CD4-positive, alpha-beta T cell treated with Interleukin-4 for 4 hours (primary cell): Measurements from ENCODE around the gene CADM1.

Experiments
- DNase-seq: peaks from one replicate; pipeline ENCODE4 v3.0.0-alpha.2; 2020

CADM1 gene

DNA sequence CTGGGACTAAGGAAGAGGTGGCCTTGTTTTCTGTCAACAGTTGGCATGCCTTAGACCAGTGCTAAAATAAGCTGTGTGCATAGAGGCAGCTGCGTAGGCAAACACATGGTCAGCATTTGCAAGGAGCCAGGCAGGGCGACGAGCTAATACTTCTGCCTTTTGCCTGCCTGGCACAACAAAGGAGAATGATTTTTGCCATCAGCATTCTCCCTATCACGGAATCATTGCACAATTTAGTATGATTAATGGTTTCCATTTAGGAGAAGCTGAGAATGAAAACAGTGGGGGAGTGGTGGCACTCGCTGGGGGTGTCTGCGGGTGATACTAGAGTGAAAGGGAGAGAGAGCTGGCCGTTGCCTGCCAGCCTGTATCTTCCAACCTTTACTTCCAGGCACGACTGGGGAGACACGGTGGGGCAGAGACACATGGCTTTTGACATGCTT lies 336.0 kb downstream of the CADM1 start:
- DNase-seq: no peak

DNA sequence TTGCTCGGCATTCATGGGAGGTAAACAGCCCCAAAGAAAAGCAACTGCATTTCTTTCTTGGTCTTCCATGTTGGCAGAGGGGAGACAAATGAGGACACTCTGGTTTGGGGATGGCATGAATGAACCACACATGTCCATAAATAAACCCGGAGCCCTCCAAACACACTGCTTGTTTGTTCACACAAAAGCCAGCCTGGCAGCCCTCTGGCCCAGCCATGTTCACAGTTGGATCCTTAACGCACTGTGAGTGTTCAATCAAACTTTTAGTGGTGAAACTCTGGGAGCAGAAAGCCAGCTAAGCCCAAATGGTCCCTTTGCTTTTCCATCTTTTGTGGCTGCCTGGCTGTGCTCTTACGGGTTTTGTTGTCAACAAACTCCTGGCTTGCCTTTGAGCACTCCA lies 336.8 kb downstream of the CADM1 start:
- DNase-seq: no peak

DNA sequence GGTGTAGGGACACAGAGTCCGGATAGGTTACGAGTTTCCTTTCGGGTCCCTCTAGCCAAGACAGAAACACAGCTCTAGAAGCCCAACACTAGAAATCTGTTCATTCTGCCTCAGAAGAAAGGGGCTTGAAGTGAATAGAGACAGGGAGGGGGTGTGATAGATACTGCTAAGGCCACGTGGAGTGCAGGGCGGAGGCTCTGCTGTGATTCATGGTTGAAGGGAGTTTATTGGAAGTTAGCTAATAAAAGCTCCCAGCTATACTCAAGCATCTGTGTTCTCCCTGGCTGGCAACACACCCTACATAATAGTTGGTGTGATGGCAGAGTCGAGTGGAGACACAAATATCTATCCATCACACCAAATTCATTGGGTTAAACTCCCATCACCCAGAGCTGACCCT lies 337.4 kb downstream of the CADM1 start:
- no peak for DNase-seq

DNA sequence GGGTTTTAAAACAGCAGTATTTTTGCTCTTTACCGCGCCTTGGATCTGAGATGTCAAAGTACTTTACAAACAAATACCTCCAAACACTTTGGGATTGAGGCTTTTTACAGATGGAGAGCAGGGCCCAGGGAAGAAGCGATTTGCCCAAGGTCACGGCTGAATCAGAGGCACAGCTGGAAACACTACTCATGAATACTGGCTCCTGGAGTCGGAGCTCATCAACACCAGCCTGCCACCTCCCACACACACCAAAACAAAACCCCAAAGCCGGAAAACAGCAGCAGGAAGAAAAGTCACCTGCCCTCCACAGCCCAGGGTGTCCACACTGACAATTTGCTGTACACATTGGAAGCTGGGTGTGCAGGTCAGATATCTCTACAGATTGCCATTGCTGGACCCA lies 339.4 kb downstream of the CADM1 start:
- DNase-seq: no peak

DNA sequence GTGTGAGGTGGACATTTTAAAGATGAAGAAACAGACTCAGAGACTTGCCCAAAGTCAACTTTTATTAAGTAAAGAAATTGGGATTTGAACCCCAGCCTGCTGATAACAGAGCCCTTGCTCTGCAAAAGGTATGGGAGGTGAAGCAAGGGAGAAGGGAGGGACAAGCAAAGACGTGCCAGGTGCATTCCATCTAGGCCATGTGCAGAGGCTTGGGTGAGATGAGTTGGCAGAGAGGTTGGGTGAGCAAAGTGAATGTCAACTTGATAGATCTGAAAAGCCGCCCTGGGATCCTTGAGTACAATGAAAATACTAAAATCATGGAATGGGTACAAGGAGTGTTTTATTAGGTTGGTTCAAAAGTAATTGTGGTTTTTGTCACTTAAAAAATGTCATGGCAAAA lies 341.3 kb downstream of the CADM1 start:
- DNase-seq: no peak

DNA sequence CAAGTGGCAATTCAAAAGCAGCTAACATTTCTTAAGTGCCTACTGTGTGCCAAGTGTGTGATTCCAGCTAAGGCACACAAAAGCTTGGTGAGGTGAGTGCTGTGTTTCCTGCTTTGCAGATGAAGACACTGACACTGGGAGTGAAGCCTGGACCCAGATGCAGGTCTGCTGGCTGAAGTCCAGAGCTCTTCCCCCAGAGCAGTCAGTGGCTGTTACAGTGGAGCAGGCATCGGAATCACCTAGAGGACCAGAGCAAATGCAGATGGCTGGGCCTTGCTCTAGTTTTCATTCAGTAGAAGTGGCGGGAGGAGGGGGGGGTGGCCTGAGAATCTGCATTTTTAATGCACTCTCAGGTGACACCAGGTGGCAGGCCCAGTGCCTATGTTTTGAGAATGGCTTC lies 342.3 kb downstream of the CADM1 start:
- no peak for DNase-seq

DNA sequence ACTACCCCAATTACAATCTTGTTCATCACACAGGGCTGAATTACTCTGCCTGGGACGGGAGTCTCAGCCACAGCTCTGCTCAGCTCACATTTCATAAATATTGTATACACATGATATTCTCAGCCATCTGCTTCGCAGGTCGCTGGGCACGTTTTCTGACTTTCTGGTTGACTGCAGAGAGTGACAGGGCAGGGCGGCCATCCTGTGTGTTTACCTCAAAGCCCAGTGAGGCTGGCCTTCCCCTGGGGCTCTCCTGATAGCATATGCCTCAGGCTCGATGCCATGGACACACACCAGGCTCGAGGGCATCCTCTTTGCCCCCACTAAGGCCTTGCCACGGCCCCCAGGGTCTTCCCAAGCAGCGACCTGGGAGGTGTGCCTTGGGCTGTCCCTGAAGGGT lies 345.0 kb downstream of the CADM1 start:
- no peak for DNase-seq

DNA sequence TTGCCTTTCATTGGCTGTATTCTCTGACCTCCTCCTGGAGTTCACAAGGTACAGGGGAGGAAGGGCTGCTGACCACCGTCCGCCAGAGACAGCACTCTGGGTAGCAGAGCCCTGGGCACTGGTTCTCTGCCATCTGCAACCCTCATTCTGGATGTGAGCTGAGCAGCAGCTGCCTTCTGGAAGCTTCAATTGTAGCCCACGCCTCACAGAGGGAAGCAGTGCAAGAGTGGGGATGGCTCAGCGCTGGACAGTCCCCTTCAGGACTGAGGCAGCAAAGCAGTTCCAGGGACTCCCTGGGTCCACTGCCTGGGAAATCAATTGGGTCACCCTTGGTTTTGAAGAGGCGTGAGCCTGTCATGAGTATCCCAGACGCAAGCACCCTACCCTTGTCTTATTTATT lies 346.2 kb downstream of the CADM1 start:
- DNase-seq: no peak

DNA sequence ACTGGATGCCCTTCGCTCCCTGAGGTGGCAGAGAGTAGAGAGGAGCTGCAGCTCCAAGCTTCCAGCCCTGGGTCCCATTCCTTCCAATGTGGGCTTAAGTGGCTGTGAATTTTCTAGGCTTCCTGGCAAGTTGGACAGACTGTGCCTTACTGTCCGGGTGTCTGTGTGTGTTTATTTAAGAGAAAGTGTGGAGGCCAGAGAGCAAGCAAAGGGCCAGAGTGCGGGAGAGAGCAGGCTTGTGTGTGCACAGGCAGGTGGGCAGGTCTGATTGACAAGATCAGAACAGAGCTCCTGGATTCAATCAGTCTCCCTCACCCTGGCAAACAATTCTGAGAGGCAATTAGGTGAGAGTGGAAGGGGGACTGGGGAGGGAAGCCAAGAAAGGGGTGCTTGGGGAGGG lies 347.0 kb downstream of the CADM1 start:
- no peak for DNase-seq

DNA sequence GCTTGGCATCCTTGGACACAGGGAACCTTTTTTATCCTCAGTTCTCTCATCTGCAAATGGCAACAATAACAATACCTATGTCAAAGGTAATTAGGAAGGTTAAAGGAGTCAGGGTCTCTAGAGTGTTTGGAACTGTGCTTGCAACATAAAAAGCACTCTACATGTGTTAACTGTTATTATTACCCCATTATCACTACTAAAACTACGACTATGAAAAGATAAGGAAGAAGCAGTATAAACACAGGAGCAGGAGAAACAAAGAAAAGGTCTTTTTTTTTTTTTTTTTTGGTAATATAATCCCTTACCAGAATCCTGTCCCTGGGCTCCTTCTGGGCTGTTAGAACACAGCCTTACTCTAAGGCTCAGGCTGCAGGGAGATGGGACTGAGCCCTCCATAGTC lies 348.2 kb downstream of the CADM1 start:
- no peak for DNase-seq

DNA sequence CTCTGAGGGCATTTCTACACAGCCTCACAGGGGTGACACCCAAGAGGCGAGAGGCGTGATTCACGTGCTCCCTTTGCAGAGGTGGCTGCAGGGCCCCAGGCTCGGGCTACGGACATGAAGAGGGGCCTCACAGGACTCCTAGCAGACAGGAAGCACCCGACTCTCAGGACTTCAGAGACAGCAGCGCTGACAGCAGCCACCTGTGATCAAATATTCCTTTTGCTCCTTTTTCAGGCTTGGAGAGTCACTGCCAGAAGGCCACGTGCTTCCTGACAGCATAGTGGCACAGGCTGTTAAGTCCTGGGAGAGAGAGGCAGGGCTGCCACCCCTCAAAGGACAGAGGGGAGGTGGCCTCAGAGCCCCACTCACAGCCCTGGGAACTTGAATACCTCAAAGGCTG lies 348.9 kb downstream of the CADM1 start:
- no peak for DNase-seq

DNA sequence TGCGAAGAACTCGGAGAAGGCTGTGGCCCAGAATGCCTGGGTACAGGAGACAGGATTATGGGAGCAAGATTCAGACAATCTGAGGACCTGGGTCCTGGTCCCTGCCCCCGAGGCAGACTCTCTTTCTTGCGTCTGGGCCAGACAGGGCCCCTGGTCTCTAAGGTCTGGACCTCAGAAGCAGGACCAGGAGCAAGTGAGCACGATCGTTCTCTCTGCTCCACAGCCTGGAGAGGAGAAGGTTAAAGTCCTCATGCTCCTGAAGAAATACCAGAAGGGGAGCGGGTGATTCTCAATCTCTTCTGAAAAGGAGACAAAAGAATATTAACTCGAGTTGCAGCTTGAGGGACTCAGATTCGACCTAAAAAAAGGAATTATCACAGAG lies 349.9 kb downstream of the CADM1 start:
- DNase-seq: no peak

DNA sequence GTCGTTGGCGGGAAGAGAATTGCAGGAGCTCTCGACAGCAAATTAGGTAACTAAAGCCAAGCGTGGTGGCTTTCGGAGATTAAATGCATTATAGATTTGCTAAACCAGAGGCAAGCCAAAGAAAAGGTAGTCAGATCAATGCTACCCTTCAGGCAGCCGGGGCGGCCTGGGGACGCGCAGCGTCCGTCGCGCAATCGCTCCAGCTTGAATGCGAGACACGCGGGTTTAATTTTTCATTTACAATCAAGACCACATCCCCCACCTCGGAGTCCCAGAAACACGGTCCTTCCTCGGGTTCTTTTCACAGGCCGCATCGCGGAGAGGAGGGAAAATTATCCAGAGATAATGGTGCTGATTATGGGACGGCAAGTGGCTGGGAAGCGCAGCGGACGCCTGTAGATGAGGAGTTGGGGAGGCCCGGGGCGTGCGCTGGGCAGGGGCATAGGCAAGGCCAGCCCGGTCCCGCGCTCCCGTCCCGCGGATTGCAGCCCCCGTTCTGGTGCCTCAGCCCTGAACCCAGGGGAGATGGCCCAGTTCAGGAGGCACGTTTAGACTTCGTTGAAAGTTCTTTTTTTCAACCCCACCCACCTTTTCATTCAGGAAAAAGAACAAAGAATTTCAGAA lies 350.4 kb downstream of the CADM1 start:
- no peak for DNase-seq

DNA sequence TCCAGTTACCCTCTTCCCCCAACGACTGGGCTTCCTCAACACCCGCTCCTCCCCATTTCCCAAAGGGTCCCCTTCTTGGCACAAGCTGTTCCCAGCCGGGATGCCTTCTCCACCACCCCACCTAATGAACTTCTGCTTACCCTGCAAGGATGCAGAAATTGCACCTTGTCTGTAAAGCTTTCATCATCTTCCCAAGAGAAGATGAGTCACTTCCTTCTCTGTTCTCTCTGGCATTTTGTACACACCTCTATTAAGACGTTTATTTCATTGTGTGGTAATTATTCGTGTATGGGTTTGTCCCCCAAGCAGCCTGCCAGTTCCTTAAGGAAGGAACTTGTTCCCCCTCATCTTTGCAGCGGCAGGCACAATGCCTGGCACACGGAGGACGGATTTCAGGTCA lies 351.1 kb downstream of the CADM1 start:
- DNase-seq: no peak

DNA sequence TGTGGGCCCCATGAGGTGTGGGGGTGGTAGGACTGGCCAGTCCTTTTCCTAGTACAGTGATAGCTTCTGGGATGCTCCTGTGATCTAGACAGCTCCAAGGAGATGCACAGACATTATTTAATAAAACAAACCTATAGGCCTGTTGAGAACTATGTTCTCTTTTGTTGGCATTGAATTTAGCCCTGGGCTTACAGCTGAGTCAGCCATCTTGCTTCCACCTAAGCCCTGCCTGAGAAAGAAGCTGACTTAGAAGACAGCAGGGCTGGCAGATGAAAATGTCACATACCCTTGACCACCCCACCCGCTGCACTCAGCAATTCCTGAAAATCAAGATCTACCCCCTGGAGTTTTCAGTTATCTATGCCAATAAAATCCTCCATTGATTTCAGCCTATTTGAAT lies 353.2 kb downstream of the CADM1 start:
- DNase-seq: no peak

DNA sequence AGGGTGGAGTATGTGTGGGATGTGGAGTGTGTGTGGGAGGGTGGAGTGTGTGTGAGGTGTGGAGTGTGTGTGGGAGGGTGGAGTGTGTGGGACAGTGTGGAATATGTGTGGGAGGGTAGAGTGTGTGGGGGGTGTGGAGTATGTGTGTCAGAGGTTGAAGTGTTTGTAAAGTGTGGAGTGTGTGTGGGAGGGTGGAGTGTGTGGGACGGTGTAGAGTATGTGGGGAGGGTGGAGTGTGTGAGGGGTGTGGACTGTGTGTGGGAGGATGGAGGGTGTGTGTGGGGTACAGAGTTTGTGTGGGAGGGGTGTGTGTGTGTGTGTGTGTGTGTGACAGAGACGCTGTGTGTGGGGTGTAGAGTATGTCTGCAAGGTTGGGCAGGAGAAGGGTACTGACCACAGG lies 355.5 kb downstream of the CADM1 start:
- no peak for DNase-seq

DNA sequence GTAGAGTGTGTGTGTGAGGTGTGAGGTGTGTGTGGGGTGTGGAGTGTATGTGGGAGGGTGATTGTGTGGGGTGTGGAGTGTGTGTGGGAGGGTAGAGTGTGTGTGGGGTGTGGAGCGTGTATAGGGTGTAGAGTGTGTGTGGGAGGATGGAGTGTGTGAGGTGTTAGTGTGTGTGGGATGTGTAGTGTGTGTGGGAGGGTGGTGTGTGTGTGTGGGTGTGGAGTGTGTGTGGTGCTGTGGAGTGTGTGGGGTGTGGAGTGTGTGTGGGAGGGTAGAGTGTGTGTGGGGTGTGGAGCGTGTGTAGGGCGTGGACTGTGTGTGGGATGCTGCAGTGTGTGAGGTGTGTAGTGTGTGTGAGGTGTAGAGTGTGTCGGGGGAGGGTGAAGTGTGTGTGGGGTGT lies 356.1 kb downstream of the CADM1 start:
- no peak for DNase-seq

DNA sequence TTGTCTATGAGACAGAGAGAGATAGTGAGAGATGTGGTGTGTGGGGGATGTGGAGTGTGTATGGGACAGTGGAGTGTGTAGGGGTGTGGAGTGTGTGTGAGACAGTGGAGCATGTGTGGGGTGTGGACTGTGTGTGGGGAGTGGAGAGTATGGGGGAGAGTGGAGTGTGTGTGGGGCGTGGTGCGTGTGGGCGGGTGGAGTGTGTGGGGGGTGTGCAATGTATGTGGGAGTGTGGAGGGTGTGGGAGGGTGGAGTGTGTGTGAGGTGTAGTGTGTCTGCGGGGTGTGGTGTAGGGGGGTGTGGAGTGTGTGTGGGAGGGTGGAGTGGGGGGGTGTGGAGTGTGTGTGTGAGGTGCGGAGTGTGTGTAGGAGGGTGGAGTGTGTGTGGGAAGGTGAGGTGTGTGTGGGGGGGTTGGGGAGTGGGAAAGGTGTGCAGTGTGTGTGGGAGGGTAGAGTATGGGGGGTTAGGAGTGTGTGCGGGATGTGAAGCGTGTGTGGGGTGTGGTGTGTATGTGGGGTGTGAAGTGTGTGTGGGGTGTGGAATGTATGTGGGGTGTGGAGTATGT lies 356.9 kb downstream of the CADM1 start:
- DNase-seq: no peak

DNA sequence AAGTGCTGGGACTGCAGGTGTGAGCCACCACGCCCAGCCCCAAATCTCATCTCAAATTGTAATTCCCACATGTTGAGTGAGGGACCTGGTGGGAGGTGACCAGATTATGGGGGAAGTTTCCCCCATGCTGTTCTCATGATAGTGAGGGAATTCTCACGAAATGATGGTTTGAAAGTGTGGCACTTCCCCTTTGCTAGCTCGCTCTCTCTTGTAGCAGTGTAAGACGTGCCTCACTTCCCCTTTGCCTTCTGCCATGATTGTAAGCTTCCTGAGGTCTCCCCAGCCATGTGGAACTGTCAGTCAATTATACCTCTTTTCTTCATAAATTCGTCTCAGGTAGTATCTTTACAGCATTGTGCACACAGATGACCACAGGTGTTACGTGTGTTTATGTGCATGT lies 357.8 kb downstream of the CADM1 start:
- no peak for DNase-seq

DNA sequence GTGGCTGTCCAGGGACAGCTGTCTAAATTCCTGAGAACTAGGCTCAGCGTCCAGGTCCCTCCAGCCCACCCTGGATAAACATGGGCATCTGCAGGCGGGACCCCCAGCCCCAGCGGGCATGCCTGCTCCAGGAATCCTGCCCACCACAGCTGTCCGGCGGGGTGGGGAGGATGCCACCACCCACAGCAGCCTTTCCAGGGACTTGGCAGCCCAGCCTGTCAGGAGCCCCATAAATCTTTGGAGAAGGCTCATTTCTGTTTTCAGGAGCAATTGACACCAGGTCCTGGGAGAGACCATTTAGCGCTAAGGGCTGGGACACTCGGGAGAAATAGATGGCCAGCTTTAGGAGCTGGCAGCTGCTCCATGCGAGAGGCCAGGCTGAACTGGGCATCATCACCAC lies 358.9 kb downstream of the CADM1 start:
- DNase-seq: no peak

DNA sequence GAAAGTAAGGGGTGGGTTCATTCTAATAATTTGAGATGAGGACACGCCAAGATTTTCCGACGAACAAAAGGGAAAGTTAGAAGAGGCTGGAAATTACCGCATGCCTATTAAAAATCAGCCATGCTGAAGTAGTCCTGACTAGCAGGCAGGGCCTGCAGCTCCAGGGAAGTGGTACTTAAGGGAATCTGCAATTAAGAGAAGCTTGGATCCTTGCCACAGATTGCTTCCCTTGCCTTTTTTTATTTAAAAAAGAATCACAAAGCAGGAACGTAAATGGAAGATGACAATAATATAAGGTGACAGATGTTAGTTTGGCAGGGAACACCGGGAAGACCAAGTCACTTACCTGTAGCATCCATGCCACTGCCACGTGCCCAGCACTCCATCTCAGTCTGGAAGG lies 359.3 kb downstream of the CADM1 start:
- DNase-seq: no peak

DNA sequence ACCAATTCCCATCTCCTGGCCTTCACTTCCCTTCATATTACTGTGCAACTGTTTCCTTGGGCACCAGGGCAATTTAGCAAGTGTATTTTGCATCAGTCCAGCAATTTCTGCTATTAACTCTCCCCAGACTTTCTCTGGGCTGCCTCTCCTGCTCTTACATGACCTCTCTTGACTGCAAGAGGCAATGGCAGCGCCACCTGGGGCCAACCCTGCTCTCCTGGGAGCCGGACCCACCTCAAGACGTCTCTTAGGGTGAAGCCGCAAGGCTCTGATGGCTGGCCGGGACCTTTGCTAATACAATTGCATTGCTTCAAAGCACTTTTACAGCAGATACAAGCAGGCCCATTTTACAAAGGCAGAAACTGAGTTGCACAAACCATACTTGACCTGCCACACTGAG lies 360.2 kb downstream of the CADM1 start:
- no peak for DNase-seq

DNA sequence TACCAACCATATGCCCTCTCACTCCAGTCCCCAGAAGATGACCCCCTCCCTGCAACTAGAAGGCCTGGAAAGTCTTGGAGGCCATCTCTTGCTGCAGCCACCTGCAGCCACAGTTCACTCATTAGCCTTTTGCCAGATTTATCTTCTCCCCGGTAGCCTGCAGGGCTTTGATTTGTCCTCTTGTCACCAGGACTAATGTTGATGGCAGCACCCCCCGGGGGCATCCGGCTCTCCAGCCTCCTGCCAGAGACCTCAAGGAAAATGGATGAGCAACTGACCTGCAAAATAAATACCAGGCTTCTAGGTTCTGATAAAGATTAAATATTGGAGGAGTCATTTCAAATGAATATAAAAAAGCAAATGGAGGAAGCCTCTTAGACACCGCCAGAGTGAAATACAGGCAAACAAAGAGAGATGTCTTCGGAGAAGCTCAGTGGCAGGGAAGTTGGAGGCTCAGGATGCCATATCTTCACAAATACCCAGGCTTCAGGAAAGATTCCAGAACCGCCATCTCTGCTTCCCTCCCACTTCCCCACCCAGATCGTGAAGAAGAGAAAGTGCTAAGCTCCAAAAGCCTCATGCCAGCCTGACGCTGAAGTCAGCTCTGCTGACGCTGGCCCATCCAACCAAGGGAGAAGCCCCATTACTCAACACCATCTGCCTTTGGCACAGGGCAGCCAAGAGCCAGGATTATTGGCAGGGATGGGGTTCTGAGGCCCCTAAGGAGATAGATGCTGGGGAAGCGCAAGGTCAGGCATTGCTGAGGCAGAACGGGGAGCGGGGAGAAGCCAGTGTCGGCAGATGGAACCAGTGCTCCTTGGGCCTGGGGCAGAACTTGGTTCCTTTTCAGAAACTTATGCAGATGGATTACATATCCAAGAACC lies 362.7 kb downstream of the CADM1 start:
- no peak for DNase-seq

DNA sequence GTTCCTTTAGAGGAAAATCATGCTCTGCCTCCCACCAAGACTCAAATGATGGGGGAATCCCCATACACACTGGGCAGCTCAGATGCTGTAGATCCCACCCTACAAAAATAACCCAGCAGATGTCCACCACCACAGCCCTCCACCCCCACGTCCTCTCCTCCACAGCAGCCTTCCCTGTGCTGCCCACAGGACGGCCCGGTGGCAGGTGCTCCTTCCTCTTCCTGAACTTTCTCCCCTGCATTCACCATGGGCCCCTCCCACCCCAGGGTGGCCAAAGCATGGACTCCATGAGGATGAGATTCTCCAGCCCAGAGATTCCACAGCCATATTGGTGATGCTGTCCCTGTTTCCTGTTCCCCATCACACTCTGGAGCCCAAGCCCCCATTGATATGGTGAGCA lies 368.3 kb downstream of the CADM1 start:
- DNase-seq: no peak

DNA sequence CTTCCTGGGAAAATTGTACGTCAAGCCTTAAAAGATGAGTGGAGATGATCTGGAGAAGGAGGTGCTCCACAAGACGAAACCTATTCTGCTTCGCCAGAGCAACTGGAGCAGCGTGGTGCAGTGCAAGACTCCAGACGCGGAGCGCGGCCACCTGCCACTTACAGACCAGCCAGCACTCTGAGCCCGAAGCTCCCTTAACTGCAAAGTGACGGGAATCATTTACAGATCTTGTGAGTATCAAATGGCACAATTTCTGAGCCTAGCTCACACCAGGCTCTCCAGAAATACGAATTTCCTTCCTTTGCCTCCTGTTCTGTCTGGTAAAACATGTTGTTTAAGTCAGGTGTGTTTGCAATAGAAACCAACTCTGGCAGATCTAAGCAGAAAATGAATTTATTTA lies 369.3 kb downstream of the CADM1 start:
- no peak for DNase-seq
